GM21529 (cell line): ENCODE results near the gene SPTSSB.
A peak's percentile ranks its signal among the peaks of the same experiment; 100 is the strongest.

Source experiments
- ATAC-seq: cut with Tn5 transposase; IDR thresholded peaks from one replicate; pipeline ENCODE4 v1.9.1; 2021; ENCODE audit not compliant: unreplicated experiment

Gene SPTSSB, protein sequence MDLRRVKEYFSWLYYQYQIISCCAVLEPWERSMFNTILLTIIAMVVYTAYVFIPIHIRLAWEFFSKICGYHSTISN

DNA sequence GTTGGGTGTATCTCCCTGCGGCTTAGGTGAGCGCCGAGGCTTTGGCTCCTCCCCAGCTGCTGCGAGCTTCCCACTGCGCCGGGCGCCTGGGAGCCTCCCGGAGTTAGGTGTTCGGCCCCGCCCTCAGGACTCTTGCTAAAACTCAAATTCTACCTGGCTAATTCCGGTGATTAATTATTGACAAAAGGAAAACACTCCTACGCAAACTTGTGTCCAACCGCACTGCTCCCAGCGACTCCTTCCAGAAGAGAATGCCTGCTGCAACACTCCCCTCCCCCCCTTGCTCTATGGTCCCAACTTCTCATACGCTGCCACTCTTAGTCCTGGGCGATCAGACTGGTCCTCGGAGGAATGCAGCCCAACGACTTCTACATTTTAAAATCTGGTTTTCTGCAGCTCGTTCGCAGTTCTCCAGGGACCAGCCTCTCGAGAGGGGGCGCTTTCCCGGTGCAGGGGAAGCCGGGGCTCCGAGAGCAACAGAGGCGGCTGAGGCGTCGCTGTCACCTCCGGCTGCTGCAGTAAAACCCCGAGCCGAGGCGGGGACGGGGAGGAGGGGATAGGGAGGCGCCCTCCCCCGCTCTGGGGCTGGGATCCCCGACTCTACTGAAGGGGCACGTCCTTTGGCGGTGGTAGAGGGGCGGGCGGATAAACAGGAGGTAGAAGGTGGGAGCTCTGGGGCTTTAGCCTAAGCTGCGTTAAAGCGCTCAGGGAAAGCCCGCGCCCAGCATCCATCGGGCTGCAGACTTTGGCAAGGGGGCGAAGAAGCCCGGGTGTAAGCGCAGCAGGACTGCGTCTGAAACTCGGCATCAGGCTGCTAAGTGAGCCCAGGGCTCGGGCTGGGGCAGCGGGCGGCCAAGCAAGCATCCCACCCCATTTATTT, at the start of gene SPTSSB:
Gene SPTSSB (minus strand): TSS at position 77 of the 880 bp plus-strand sequence. CDS start 25,194 bp downstream, outside the sequence.
- ATAC-seq, result peak; percentile 65

DNA sequence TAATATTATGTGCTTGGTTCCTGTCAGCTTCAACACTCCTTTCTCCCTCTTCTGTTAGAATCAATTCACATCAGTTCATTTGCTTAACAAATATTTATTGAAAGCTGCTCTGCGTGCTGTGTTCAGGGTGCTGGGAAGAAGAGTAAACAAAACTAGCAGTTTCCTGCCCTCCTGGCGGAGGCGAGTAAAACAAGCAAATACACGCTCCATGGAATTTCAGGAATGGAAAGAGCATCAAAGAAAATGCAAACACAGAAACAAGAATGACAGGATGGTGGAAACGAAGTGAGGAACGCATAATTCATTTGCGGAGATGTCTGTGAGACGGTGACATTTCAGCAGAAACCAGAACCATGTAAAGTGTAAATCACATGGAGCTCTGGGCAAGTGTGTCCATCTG, 49.4 kb upstream of the SPTSSB start:
- ATAC-seq, result no peak

DNA sequence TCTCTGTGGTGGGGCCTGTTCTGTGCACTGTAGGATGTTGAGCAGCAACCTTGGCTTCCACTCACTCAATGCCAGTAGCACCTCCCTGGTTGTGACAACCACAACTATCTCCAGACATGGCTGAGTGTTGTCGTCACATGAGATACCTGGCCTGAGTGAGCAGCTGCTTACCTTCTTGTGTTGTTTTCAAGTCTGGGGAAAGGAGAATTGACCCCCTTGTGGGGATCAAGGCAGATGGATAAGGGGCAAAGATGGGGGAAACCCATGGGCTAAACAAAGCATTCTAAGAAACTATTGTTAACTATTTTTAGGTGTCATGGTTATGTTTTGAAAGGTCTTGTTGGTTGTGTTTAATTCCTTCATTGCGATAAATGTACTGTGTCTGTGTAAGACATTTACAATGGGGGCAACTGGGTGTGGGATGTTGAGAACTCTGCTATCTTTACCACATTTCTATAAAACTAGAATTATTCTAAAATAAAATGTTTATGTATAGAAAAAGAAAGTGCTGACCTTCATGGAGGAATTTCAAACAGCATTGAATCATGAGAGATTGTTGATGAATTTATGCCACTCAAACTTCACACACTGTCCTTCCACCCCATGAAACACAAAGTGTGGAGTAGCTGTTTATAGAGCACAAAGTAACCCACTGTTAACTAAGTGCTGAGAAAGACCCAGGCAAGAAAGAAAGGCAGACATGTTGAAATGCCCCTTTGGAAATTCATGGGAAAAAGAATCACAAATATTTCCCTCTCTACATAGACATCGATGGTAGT, 48.4 kb upstream of the SPTSSB start:
- no peak for ATAC-seq

DNA sequence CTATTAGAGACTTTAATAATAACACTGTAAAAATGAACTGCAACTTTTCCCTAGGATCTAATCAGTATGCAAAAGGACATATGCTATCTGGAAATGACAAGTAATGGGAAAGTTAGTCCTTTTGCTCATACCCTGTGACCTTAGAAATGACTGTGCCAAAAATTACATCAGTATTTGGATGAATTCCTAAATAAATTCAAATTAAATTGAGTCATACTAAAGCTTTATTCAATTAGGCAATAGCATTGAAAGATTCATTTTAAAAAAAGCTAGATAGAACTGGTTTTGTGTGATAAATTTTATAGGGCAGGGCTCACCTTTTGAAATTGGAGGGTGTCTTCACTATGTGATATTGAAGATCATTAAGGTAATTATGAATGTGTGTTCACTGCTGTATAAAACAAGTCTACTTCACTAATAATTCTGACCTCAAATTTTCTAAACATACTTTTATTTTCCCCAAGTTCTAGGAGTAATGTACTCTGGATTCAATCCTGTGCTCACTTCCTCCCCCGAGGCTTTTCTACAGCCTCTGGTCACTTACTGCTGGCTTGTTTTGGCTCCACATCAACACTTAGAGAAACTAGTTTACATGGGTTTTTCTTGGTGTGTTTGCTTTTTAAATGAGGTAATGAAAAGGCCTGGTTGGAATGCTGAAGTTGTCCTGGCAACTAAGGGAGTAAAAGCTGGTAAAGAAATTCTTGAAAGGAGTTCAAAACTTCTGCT, 44.4 kb upstream of the SPTSSB start:
- no peak for ATAC-seq

DNA sequence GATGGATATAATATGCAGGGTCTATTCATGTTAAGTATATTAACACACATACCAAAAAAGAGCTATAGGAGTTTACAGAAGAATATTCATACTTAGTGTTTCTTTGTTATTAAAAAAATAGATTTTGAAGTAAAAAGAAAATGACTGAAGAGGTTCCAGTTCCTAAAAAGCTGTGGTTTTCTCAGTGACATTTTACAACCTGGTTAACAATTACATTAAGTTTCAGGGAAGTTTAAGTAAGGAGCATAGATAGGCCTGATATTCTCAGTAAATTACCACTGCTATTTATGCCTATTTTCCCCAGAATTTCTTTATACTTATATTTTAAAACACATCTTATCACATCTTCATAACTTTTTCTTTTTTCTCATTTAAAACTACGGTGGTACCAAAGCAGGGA, 43.6 kb upstream of the SPTSSB start:
- ATAC-seq, result peak; percentile 41

DNA sequence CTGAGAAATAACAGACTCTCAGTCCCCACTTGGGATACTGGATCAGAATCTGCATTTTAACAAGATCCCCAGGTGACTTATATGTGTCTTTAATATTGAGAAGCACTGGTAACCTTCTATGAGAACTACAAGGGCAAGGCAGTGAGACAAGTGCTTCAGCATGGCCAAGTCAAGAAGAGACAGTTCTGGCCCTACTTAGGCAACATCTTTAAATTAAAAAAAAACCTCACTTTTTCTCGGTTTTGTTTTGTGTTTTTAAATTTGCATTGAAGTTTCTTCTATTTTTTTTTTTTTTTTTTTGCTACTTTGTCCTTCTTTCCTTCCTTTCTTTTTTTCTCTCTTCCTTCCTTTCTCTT, 42.5 kb upstream of the SPTSSB start:
- ATAC-seq, result peak; percentile 68

DNA sequence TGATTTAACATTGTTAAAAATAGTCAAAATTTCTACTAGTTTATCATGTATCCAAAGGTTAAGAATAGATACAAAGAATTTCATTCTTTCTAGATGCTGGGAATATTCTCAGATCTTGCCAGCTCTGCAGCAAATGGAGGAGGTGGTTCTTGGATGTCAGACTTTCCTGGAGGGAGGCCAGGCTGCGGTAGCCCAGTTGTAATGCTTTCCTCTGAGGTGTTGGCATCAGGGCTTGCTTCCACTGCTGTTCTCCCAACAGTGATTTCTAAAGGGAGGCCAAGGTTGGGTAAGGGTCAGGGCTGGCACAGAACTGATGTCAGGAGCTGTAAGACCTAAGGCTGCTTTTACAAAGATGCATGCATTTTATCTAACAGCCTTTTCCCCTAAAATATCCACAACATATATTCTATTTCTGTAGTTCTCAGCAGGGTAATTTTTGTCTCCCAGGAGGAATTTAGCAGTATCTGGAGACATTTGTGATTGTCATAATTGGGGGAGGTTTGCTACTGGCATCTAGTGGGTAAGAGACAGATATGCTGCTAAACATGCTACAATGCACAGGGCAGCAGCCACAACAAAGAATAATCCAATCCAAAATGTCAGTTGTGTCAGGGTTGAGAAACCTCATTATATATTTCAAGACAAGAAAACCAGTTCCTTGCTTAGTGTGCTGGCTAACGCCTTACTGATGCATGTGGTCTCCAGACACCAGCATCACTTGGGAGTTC, 42.0 kb upstream of the SPTSSB start:
- ATAC-seq, result peak; percentile 35

DNA sequence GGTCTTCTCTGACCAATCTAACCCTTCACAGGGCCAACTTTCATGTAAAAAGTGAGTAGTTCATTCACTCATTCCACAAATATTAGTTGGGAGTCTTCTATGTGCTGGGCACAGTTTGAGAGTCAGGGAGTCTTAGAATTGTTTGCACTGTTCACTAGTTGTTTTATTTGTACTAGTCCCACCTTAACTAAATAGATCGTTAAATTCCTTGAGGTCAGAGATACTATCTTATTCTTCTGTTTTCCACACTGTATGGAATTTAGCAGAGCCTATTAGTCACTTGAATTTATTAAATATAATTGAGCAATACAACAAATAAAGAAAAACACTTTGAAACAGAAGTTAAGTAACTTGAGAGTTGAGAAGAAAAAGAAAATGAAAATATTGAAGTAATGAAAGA, 40.8 kb upstream of the SPTSSB start:
- no peak for ATAC-seq

DNA sequence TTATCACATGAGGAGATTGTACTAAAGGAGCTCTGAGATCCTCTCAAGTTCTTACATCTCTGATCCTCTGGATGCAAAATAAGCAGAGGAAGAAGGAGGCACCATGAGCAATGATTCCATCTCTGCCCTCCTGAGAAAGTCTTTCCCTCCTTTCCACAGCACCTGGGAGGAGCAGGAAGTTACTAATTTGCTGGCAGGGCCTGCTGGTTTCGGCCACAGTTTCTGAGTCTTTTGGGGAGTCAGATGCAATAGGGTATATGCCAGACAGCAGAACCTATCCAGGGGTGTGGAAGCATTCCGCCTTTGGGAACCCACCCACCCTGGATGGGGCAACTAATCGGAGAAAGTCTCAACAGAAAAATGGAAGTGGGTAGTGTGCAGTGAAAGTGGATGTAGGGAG, 38.5 kb upstream of the SPTSSB start:
- no peak for ATAC-seq

DNA sequence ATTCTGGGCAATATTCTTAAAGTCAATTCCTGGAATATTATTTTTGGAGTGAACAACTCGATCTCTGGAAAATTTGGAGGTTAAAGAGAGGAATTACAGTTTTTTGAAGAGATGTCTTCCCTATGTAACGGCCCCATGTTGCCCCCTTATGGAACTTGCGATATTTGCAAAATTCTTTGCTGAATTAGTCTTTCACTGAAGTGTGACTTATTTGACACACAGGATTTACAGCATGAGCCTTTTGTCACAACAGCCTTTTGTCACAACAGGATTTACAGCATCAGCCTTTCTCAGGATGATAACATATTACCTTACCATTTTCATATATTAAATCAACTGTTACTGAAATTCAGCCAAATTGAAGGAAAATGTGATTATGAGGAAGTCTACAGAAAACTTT, 37.8 kb upstream of the SPTSSB start:
- no peak for ATAC-seq

DNA sequence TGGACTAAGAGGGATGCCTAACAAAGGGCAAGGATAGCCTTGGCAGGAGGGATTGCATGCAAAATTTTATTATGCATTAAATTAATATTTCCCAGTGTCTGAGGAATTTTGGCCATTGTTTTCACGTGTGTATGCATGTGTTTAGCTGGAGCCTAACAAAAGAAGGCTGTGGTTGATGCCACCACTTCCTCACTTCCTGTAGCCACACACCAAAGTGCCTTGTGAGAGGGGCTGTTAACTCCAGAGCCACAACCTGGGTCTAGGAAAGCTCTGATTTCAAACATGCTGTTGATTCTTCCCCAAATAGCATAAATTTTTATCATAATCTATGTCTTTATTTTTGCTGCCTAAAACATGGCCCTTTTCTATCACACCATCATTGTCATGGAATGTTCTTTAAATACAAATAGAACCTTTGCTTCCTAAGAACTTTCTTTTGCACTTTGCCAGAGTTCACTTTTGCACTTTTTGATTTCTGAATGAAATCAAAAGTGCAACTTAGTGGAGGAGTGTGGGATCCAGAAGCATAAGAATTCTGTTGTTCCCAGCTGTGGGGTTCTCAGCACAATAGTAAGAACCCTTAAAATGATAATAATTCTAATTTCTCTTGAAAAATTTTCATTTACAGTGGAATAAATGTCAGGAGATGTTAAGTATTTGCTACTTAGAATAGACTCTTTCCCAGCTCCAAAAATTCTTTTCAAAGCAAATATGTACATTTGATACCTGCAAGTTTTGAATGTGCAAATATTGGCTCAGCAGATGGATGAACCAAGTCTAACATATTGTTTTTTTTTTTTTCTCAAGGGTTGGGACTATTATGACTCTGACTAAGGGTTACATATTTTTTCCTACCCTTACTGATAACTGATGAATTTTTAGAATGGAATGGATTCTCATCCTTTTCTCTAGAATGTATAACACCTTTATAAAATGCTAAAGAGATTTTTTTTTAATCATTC, 35.6 kb upstream of the SPTSSB start:
- no peak for ATAC-seq

DNA sequence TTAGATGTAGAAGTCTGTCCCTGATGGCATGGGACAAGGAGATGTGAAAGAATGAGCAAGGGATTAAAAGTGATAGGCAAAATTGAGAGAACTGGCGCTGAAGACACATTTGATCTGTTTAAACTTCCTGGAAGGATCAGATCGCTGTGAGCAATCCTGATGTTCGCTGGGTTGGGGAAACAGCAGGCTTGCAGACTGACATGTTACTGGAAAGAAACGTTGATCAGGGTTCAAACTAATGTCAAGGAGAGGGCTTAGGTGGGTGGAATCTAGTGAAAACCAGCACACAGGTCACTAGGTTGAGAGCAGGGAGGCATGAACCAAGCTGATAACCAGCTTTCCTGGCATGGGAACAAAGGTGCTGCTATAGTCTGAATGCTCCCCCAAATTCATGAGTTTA, 34.5 kb upstream of the SPTSSB start:
- no peak for ATAC-seq

DNA sequence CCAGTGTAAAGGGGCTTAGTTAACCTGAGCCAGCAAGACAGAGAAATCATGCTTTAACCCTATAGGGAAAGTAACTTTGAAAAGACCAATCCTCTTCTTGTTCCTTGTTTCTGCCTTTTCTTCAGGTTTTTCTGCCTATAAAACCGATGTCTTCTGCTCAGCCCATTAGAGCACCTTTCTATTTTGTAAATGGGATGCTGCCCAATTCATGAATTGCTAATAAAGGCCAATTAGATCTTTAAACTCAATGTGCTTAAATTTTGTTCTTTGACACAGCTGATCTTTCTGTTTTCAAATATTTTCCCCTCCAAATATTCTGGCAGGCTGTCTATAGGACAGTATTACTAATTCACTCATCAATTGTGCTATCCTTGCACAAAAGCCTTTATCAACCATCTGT, 33.8 kb upstream of the SPTSSB start:
- ATAC-seq, result no peak

DNA sequence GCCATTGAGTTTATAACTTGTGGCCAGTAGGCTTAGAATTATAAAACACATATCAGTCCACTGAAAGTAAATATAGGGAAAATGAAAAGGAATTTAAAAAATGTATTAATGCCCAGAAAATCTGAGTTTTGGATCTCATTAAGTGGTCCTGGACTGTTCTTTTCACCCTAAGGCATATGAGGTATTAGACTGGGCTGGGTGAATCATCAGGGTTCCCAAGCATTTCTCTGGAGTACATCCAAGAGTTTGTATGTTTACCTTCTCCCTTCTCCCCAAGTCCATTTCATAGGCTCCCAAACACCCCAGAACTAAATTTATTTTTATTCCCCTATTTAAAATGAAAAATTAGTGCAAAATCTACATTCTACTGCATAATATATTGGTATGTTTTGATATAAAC, 31.9 kb upstream of the SPTSSB start:
- no peak for ATAC-seq

DNA sequence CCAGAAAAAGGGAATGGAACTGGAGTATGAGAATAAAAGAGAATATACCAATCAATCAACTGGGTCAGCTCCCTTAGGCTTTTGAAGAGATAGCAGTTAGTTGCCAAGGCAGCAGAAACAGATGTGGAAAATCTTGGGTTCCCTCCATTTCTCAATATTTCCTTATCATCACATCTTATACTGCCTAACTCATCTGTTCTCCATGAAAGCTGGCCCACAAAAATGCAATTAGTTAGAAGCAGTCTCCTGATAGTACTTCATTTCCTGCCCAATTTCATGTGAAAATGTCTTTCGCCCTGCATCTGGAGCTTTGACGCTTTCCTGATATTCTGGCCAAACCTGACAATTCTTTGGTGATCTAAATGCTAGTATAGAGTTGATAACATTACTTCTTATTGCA, 30.1 kb upstream of the SPTSSB start:
- no peak for ATAC-seq

DNA sequence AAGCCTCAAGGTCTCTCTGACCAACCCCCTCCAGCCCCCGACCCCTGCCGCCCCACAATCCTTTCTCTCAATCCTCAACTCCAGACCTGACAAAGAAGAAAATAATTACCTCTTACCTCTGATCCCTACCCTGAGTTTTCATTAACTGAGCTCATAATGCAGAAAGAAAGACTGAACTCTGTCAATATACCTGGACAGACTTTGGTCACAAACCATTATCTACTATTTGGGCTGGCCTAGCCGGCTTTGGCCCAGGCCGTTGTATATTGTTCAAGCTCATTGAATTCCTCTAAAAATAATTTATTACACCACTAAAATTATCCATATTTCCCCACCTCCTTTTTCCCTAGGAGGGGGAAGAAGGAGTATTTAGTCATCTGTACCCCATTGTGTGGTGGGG, 29.3 kb upstream of the SPTSSB start:
- no peak for ATAC-seq

DNA sequence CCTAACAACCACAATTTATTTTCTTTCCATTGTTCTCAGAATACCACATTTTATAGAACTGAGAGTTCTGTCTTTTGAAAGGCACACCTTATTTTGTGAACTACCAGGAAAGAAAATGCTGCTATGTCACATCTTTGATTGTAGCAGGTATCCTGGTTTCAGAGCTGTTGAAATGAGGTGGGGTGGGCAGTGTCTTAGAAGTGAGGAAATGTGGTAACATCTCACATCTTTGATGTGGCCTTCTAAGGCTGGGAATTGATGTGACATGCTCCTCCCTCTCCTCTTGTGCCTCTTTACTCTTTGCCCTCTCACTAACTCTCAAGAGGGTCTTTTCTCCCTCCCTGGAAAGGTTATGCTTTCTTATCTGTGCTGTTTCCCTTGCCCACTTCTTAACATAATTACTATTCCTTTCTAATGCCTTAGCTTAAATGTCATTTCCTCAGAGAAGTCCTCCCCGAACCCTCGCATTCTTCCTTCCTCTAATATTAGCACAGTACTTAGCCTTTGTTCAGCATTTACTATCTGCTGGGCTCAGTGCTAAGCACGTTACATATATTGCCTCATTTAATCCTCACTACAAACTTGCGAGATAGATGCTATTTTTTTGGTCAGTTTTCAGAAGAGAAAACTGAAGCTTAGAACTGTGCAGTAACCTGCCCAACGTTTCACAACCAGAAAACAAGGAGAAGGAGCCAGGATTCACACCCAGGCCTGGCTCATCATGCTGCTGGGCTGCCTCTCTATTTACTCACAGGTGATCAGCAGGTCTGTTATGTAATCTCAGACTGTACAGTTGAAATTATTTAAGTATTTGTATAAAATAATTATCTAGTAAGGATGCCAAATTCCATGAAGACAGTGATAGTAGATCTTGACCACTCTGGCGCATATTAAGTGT, 24.0 kb upstream of the SPTSSB start:
- no peak for ATAC-seq

DNA sequence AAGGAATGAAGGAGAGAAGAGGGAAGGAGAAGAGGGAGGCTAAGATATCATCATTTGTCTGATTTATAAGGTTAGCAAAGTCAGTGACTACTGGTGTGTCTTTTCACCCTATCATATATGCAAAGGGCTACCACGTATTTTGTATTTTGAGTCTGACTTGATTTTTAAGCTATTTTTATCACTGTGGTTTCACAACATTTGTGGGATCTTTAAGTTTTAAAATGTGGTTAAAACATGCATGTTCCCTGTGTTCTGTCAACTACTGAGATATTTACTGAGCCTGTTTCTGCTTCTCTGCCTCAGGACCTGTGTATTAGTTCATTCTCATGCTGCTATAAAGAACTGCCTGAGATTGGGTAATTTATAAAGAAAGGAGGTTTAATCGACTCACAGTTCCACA, 22.5 kb upstream of the SPTSSB start:
- ATAC-seq, result peak; percentile 53

DNA sequence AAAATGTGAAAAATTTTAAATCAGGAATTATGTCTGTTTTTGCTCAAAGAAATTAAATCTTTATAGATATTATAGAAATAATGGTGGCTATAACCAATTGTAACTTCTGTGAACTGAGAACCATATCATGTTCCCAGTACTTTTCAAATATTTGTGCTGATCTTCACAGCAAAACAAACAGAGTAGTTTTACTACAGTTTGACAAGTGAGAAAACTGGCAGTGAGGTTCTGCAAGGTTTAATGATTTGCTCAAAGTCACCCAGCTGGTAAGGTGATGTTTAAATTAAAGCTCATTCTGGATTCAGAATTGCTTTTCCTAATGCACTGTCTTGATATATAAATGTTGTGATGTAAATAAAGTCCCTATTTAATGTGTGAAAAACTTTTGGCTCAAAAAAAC, 22.0 kb upstream of the SPTSSB start:
- ATAC-seq, result no peak
